ENCODE results near the gene DCDC2C. TPM values are rescaled to one million over a fixed set of nuclear protein-coding genes. Genes with fewer than 3 reads are reported as not detected.

DCDC2C gene
- total and polyA plus RNA-seq, 8 donors = not detected

- Histone ChIP-seq H3K36me3 (no peaks in the 10 kb centered on the region), H3K4me3 (no peak overlapping the region), H3K4me1 (no peaks in the 10 kb centered on the region), H3K27ac (no peak overlapping the region), H3K27me3 (no peaks in the 10 kb centered on the region), H3K9me3 (no peaks in the 10 kb centered on the region)
- DNase-seq (no peak), ATAC-seq (no peak)
- intact Hi-C loops (cut with DNase I) = no loop called here
- TF ChIP-seq, protein P1, sequence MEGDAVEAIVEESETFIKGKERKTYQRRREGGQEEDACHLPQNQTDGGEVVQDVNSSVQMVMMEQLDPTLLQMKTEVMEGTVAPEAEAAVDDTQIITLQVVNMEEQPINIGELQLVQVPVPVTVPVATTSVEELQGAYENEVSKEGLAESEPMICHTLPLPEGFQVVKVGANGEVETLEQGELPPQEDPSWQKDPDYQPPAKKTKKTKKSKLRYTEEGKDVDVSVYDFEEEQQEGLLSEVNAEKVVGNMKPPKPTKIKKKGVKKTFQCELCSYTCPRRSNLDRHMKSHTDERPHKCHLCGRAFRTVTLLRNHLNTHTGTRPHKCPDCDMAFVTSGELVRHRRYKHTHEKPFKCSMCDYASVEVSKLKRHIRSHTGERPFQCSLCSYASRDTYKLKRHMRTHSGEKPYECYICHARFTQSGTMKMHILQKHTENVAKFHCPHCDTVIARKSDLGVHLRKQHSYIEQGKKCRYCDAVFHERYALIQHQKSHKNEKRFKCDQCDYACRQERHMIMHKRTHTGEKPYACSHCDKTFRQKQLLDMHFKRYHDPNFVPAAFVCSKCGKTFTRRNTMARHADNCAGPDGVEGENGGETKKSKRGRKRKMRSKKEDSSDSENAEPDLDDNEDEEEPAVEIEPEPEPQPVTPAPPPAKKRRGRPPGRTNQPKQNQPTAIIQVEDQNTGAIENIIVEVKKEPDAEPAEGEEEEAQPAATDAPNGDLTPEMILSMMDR (IDR thresholded peaks at IDR 0.05) = no peak
Measured at GRCh38 chr2:3662239-3662638, 41.1 kb upstream of the DCDC2C start.

DNA sequence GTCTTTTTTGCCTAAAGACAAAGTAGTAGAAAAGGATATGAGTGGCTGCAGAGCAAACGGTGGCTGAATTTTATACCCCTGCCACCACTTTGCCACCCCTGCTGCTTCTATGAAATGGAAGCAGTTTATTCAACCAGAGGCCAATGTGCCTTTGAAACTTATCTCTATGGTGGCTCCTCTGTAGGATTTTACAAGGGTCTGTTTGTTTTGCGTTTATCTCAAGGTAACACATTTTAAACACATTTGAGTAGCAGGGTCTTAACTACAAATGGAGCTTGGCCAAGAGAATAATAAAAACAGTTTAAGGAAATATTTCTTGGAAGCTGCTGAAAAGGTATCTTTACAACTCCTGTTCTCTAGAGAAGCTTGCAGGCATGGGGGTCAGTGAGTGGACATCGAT lies 39.3 kb upstream of the DCDC2C start:
- ATAC-seq = no peak
- H3K4me3 ChIP-seq = no peak overlapping the region
- intact Hi-C loops (cut with DNase I) = no loop called here
- no peak for DNase-seq
- H3K27me3 ChIP-seq = no peaks in the 10 kb centered on the region
- H3K27ac ChIP-seq = no peak overlapping the region
- H3K4me1 ChIP-seq = no peaks in the 10 kb centered on the region
- TF ChIP-seq, protein P1 (IDR thresholded peaks at IDR 0.05) = no peak
- no peaks in the 10 kb centered on the region for H3K9me3 ChIP-seq
- H3K36me3 ChIP-seq = no peaks in the 10 kb centered on the region

GRCh38 chr2:3664925-3665324 lies 38.5 kb upstream of the DCDC2C start:
- intact Hi-C loops (cut with DNase I) = no loop called here
- ATAC-seq = no peak

DNA sequence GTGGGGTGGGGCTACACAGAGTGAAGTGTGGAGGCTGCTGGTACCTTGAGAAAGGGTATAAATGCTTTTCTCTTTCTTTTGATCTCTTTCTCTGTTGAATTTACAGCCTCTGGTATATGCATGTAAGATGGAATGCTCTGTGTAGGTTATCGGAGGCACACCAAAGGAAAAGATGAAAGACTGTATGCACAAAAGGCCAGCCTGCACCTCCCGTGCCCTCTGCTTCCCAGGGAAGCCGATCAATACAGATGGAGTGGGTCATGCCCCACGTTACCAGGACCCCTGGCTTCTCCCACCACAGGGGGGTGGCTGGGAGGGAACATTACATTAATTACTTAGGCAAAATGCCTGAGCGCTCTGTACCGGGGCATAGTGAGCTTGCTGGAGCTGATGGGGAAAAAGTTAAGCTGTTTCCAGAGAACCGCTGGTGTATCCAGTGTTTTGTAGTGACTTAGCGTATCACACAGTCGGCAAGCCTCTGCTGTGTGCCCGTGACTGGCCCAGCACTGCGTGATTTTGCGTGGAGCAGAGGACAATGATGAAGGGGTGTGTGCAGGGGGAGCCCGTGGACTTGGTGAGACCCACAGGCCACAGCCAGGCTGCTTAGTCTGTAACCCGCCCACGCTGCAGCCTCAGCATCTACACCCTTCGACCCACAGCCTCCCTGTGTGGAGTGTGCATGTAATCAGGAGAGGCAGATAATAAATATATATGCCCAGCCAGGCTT lies 37.3 kb upstream of the DCDC2C start:
- no peaks in the 10 kb centered on the region for H3K36me3 ChIP-seq
- DNase-seq (no peak), ATAC-seq (no peak)
- H3K9me3 ChIP-seq = no peaks in the 10 kb centered on the region
- no peaks in the 10 kb centered on the region for H3K27me3 ChIP-seq
- H3K27ac ChIP-seq = no peak overlapping the region
- H3K4me1 ChIP-seq = no peaks in the 10 kb centered on the region
- intact Hi-C loops (cut with DNase I) = no loop called here
- no peak overlapping the region for H3K4me3 ChIP-seq
- TF ChIP-seq, protein P1 (IDR thresholded peaks at IDR 0.05) = no peak

More at GRCh38 chr2:3664925-3665324, 38.5 kb upstream of the DCDC2C start:
- Histone ChIP-seq H3K4me1 (no peaks in the 10 kb centered on the region), H3K27ac (no peak overlapping the region), H3K9me3 (no peaks in the 10 kb centered on the region), H3K4me3 (no peak overlapping the region), H3K27me3 (no peaks in the 10 kb centered on the region), H3K36me3 (no peaks in the 10 kb centered on the region)
- TF ChIP-seq, protein P1 (IDR thresholded peaks at IDR 0.05) = no peak
- DNase-seq = no peak

DNA sequence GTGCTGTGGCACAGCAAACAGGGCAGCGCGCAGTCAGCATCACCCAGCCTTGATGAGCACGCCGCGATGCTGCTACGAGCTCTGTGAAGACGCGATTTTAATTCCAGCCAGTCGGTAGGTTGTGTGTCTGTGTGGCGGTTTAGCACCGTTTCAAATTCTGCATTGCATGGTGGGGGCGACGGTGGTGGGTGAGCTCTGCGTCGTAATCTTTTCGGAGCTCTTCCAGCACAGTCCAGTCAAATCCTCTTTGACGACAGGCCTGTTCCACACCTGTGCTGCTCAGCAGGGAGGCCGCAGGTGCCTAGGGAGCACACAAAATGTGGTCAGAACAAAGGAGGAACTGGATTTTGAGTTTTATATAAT lies 36.8 kb upstream of the DCDC2C start:
- H3K27me3 ChIP-seq = no peaks in the 10 kb centered on the region
- H3K9me3 ChIP-seq = no peaks in the 10 kb centered on the region
- no peaks in the 10 kb centered on the region for H3K4me1 ChIP-seq
- no peak for ATAC-seq
- no peak overlapping the region for H3K4me3 ChIP-seq
- intact Hi-C loops (cut with DNase I) = no loop called here
- no peak for DNase-seq
- H3K36me3 ChIP-seq = no peaks in the 10 kb centered on the region
- no peak overlapping the region for H3K27ac ChIP-seq
- TF ChIP-seq, protein P1 (IDR thresholded peaks at IDR 0.05) = no peak

All from left lung (tissue), 10 donors.